Measurements from ENCODE around the gene PCED1A.

The PCED1A gene

GRCh38 chr20:2837221-2837960 lies 3.1 kb downstream of the PCED1A start:
- Histone ChIP-seq H4K20me1 (ENCODE audit: control insufficient read depth, insufficient read depth, low read depth, low read length) (no peaks in the 10 kb centered on the region), H3K4me2 (ENCODE audit: low read length) (no peak overlapping the region), H3K36me3 (ENCODE audit: control insufficient read depth, low read length) (no peaks in the 10 kb centered on the region), H3K4me3 (ENCODE audit: low read length) (no peak overlapping the region), H3K9me3 (ENCODE audit: control insufficient read depth, insufficient read depth, low read length) (no peaks in the 10 kb centered on the region), H3K79me2 (ENCODE audit: control insufficient read depth, low read length) (peaks cover 11% of the 10 kb centered on the region), H3K27me3 (ENCODE audit: control insufficient read depth, low read length) (no peaks in the 10 kb centered on the region), H3K9me2 (replicated peaks; ENCODE audit: control insufficient read depth, low read length) (no peaks in the 10 kb centered on the region), H3K4me1 (ENCODE audit: control insufficient read depth, low read length) (peaks cover 26% of the 10 kb centered on the region), H3K27ac (ENCODE audit: low read depth, low read length) (no peak overlapping the region), H3F3A (ENCODE audit: control insufficient read depth, insufficient read depth) (no peaks in the 10 kb centered on the region)
- no peak for TF ChIP-seq CTCF (IDR thresholded peaks at IDR 0.05; ENCODE audit: low read depth, low read length, poor library complexity, severe bottlenecking)
- TF ChIP-seq EZH2phosphoT487 (IDR thresholded peaks at IDR 0.05; ENCODE audit: borderline replicate concordance, low read length), result no peak

DNA sequence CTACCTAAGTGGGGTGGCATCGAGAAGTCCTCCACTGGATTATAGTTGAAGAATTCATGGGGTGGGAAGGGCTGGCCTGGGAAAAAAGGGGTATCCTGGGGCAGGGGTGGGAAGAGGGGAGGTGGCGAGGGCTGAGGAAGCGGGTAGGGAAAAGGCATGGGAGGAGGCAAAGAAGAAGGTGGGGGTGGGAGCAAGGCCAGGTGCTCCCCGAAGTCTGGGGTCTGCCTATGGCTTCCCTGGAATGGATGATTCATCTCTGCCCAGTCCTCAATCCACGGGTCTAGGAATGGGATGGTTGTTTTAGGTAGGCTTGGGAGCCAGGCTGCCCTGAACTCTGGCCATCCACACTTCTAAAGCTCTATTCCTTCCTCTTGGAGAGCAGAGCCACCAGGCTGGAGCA lies 4.4 kb downstream of the PCED1A start:
- Histone ChIP-seq H3K9me2 (replicated peaks; ENCODE audit: control insufficient read depth, low read length) (no peaks in the 10 kb centered on the region), H4K20me1 (ENCODE audit: control insufficient read depth, insufficient read depth, low read depth, low read length) (no peaks in the 10 kb centered on the region), H3K4me3 (ENCODE audit: low read length) (no peak overlapping the region), H3K4me2 (ENCODE audit: low read length) (no peak overlapping the region), H3K9me3 (ENCODE audit: control insufficient read depth, insufficient read depth, low read length) (no peaks in the 10 kb centered on the region), H3K36me3 (ENCODE audit: control insufficient read depth, low read length) (no peaks in the 10 kb centered on the region), H3K27ac (ENCODE audit: low read depth, low read length) (no peak overlapping the region), H3K79me2 (ENCODE audit: control insufficient read depth, low read length) (peaks cover 3% of the 10 kb centered on the region), H3K27me3 (ENCODE audit: control insufficient read depth, low read length) (no peaks in the 10 kb centered on the region), H3F3A (ENCODE audit: control insufficient read depth, insufficient read depth) (no peaks in the 10 kb centered on the region), H3K4me1 (ENCODE audit: control insufficient read depth, low read length) (peaks cover 18% of the 10 kb centered on the region)
- TF ChIP-seq CTCF (IDR thresholded peaks at IDR 0.05; ENCODE audit: low read depth, low read length, poor library complexity, severe bottlenecking), result no peak
- no peak for TF ChIP-seq EZH2phosphoT487 (IDR thresholded peaks at IDR 0.05; ENCODE audit: borderline replicate concordance, low read length)

GRCh38 chr20:2835331-2835796 lies 5.1 kb downstream of the PCED1A start:
- H3K4me3 ChIP-seq (ENCODE audit: low read length), result no peak overlapping the region
- peaks cover 18% of the 10 kb centered on the region for H3K4me1 ChIP-seq (ENCODE audit: control insufficient read depth, low read length)
- no peaks in the 10 kb centered on the region; the same call in 1 of the 2 replicates for H3K79me2 ChIP-seq (ENCODE audit: control insufficient read depth, low read length)
- no peak overlapping the region for H3K27ac ChIP-seq (ENCODE audit: low read depth, low read length)
- no peaks in the 10 kb centered on the region for H3K36me3 ChIP-seq (ENCODE audit: control insufficient read depth, low read length)
- H4K20me1 ChIP-seq (ENCODE audit: control insufficient read depth, insufficient read depth, low read depth, low read length), result no peaks in the 10 kb centered on the region
- TF ChIP-seq EZH2phosphoT487 (IDR thresholded peaks at IDR 0.05; ENCODE audit: borderline replicate concordance, low read length), result no peak
- no peak for TF ChIP-seq CTCF (IDR thresholded peaks at IDR 0.05; ENCODE audit: low read depth, low read length, poor library complexity, severe bottlenecking)
- H3K27me3 ChIP-seq (ENCODE audit: control insufficient read depth, low read length), result no peaks in the 10 kb centered on the region
- H3K4me2 ChIP-seq (ENCODE audit: low read length), result no peak overlapping the region
- H3F3A ChIP-seq (ENCODE audit: control insufficient read depth, insufficient read depth), result no peaks in the 10 kb centered on the region
- H3K9me3 ChIP-seq (ENCODE audit: control insufficient read depth, insufficient read depth, low read length), result no peaks in the 10 kb centered on the region
- no peaks in the 10 kb centered on the region for H3K9me2 ChIP-seq (replicated peaks; ENCODE audit: control insufficient read depth, low read length)

Data from DOHH2 (cell line).